GM13977 (cell line): ENCODE data around the gene RFPL1.

Experiments
- DNase-seq: peaks from one replicate; pipeline ENCODE4 v3.0.0; 2012; ENCODE audit warnings: low spot score
- CTCF ChIP-seq: IDR thresholded peaks from 2 replicates; pipeline ENCODE4 v1.5.1; 2012; ENCODE audit warnings: mild to moderate bottlenecking, control low read depth; ENCODE audit not compliant: insufficient read depth; ENCODE audit errors: extremely low read depth, missing control alignments
- in situ Hi-C: fragments of 300-500 bp; cut with MboI; formaldehyde crosslinking; loops from one replicate; pipeline ENCODE4 v1.12.0; 2022; ENCODE audit warnings: low sequenced_read_pairs, low pct_unique_long_range_greater_than_20kb, mixed read lengths, inconsistent platforms; ENCODE audit not compliant: unreplicated experiment

Gene RFPL1

GRCh38 chr22:29476116-29476515 lies 37.7 kb downstream of the RFPL1 start:
- no peak for DNase-seq
- in situ Hi-C loops, result no loop called here
- no peak for TF ChIP-seq CTCF

GRCh38 chr22:29477723-29478318 lies 39.4 kb downstream of the RFPL1 start:
- no peak for TF ChIP-seq CTCF
- in situ Hi-C loops, result no loop called here
- no peak for DNase-seq

GRCh38 chr22:29478326-29479276 lies 40.2 kb downstream of the RFPL1 start:
- TF ChIP-seq CTCF, result no peak
- in situ Hi-C loops, result no loop called here
- peak; percentile 59 for DNase-seq

GRCh38 chr22:29479417-29480261 lies 41.3 kb downstream of the RFPL1 start, which contains the start of gene NEFH:
NEFH (plus strand) TSS chr22:29480218; CDS start chr22:29480263, 45 bp downstream.
- in situ Hi-C loops, result no loop called here
- no peak for TF ChIP-seq CTCF

GRCh38 chr22:29480262-29480511 lies 41.8 kb downstream of the RFPL1 start:
- in situ Hi-C loops, result no loop called here
- no peak for DNase-seq
- no peak for TF ChIP-seq CTCF

More at GRCh38 chr22:29479417-29480261, 41.3 kb downstream of the RFPL1 start, which contains the start of gene NEFH:
- DNase-seq, result no peak

- TF ChIP-seq CTCF, result peak; percentile 10
- no peak for DNase-seq
- in situ Hi-C loops, result no loop called here
These were observed 42.3 kb downstream of the RFPL1 start for GRCh38 chr22:29480512-29481264.
